Mesenchymal stem cell (in vitro differentiated cells and primary cell): ENCODE measurements around the gene SLC35A2. TPM values are rescaled to one million over a fixed set of nuclear protein-coding genes. Genes with fewer than 3 reads are reported as not detected.
A peak's percentile ranks its signal among the peaks of the same experiment; 100 is the strongest.

Source experiments
- DNase-seq: peaks from one replicate; pipeline ENCODE4 v3.0.0-alpha.2; 2013
- H2AFZ ChIP-seq: one replicate; pipeline ENCODE4 v1.6.1; 2013; ENCODE audit warnings: low read depth, mild to moderate bottlenecking, control low read depth, inconsistent platforms, low read length, moderate library complexity
- H2AK5ac ChIP-seq: 2 replicates; pipeline ENCODE4 v1.6.1; 2013; ENCODE audit warnings: low read length, moderate library complexity, mild to moderate bottlenecking, inconsistent platforms; ENCODE audit not compliant: severe bottlenecking
- H2BK120ac ChIP-seq: one replicate; pipeline ENCODE4 v1.6.1; 2013; ENCODE audit warnings: low read depth, mild to moderate bottlenecking, inconsistent platforms, low read length, moderate library complexity
- H2BK12ac ChIP-seq, 2 experiments: one replicate each; pipeline ENCODE4 v1.6.1; 2013; ENCODE audit warnings: inconsistent platforms in 2 of 2, low read length in 2 of 2, mild to moderate bottlenecking in 2 of 2, moderate library complexity in 2 of 2, control low read depth in 1 of 2
- H2BK15ac ChIP-seq: one replicate; pipeline ENCODE4 v1.6.1; 2013; ENCODE audit warnings: mild to moderate bottlenecking, low read depth, inconsistent platforms; ENCODE audit not compliant: poor library complexity, severe bottlenecking
- H2BK5ac ChIP-seq: 2 replicates; pipeline ENCODE4 v1.6.1; 2013; ENCODE audit warnings: low read depth, mild to moderate bottlenecking, low read length, control low read depth, inconsistent platforms; ENCODE audit not compliant: poor library complexity, severe bottlenecking
- H3K14ac ChIP-seq, 2 experiments: one replicate each; pipeline ENCODE4 v1.6.1; 2013; ENCODE audit warnings: inconsistent platforms in 2 of 2, low read length in 2 of 2, control low read depth in 1 of 2, mild to moderate bottlenecking in 1 of 2, moderate library complexity in 1 of 2
- H3K18ac ChIP-seq, 2 experiments: one replicate each; pipeline ENCODE4 v1.6.1; 2013; ENCODE audit warnings: inconsistent platforms in 2 of 2, low read length in 2 of 2, control low read depth in 1 of 2, low read depth in 1 of 2, mild to moderate bottlenecking in 1 of 2
- H3K23ac ChIP-seq, 2 experiments: one replicate each; pipeline ENCODE4 v1.6.1; 2013; ENCODE audit warnings: inconsistent platforms in 2 of 2, low read length in 2 of 2, mild to moderate bottlenecking in 2 of 2, moderate library complexity in 2 of 2, control low read depth in 1 of 2
- H3K27ac ChIP-seq: 2 replicates; pipeline ENCODE4 v1.5.1; 2013; ENCODE audit warnings: mild to moderate bottlenecking, moderate library complexity, low read length, control low read depth, inconsistent platforms; ENCODE audit not compliant: poor library complexity, severe bottlenecking
- H3K27me3 ChIP-seq, 2 experiments: 2 replicates each; pipeline versions ENCODE4 v1.6.1 to v1.7.0; 2013; ENCODE audit warnings: low read length in 2 of 2, mild to moderate bottlenecking in 2 of 2, moderate library complexity in 2 of 2, control low read depth in 1 of 2, inconsistent platforms in 1 of 2; ENCODE audit not compliant: control insufficient read depth in 1 of 2, insufficient read depth in 1 of 2
- H3K36me3 ChIP-seq, 2 experiments: 2 replicates each; pipeline versions ENCODE4 v1.6.1 to v1.7.0; 2013; ENCODE audit warnings: low read length in 2 of 2, control low read depth in 1 of 2, inconsistent platforms in 1 of 2, low read depth in 1 of 2, mild to moderate bottlenecking in 1 of 2; ENCODE audit not compliant: insufficient read depth in 2 of 2, control insufficient read depth in 1 of 2
- H3K4ac ChIP-seq, 2 experiments: one replicate each; pipeline ENCODE4 v1.6.1; 2013; ENCODE audit warnings: inconsistent platforms in 2 of 2, low read length in 2 of 2, mild to moderate bottlenecking in 2 of 2, moderate library complexity in 2 of 2, control low read depth in 1 of 2, low read depth in 1 of 2
- H3K4me1 ChIP-seq: 2 replicates; pipeline ENCODE4 v1.6.1; 2013; ENCODE audit warnings: low read depth, low read length, control low read depth; ENCODE audit not compliant: control insufficient read depth, insufficient read depth
- H3K4me2 ChIP-seq: 2 replicates; pipeline ENCODE4 v1.6.1; 2013; ENCODE audit warnings: low read length, mild to moderate bottlenecking, inconsistent platforms; ENCODE audit not compliant: poor library complexity, severe bottlenecking
- H3K4me3 ChIP-seq, 2 experiments: 2 replicates each; pipeline versions ENCODE4 v1.5.1 to v1.7.0; 2013; ENCODE audit warnings: low read length in 2 of 2, mild to moderate bottlenecking in 2 of 2, control low read depth in 1 of 2, low read depth in 1 of 2; ENCODE audit not compliant: insufficient read depth in 1 of 2
- H3K79me1 ChIP-seq: replicated peaks from 2 replicates; pipeline ENCODE4 v1.6.1; 2013; ENCODE audit warnings: mild to moderate bottlenecking, control low read depth, low read length, inconsistent platforms; ENCODE audit not compliant: poor library complexity, severe bottlenecking
- H3K9ac ChIP-seq: 2 replicates; pipeline ENCODE4 v1.7.0; 2013; ENCODE audit warnings: mild to moderate bottlenecking, low read length, moderate library complexity
- H3K9me3 ChIP-seq: 2 replicates; pipeline ENCODE4 v1.7.0; 2013; ENCODE audit warnings: mild to moderate bottlenecking, low read length; ENCODE audit not compliant: control insufficient read depth
- H4K8ac ChIP-seq: one replicate; pipeline ENCODE4 v1.6.1; 2013; ENCODE audit warnings: inconsistent platforms, mild to moderate bottlenecking, low read length, moderate library complexity
- H4K91ac ChIP-seq: one replicate; pipeline ENCODE4 v1.6.1; 2013; ENCODE audit warnings: mild to moderate bottlenecking, low read length, inconsistent platforms
- WGBS: methylation state at CpG from one replicate; pipeline ENCODE4 v1.1.7; 2013; ENCODE audit warnings: mixed read lengths; 5-methylcytosine and 5-hydroxymethylcytosine counted together
- polyA plus RNA-seq, 2 experiments: library from polyadenylated mRNA; stranded (reverse); fragments of 200-250 nt; gene quantifications; one replicate each; pipeline ENCODE4 v1.2.3, GENCODE V29; 2013

The SLC35A2 gene
- 38.4 TPM for polyA plus RNA-seq (2013, experiment 1 of 2)
- polyA plus RNA-seq (2013, experiment 2 of 2), result 38.1 TPM

DNA sequence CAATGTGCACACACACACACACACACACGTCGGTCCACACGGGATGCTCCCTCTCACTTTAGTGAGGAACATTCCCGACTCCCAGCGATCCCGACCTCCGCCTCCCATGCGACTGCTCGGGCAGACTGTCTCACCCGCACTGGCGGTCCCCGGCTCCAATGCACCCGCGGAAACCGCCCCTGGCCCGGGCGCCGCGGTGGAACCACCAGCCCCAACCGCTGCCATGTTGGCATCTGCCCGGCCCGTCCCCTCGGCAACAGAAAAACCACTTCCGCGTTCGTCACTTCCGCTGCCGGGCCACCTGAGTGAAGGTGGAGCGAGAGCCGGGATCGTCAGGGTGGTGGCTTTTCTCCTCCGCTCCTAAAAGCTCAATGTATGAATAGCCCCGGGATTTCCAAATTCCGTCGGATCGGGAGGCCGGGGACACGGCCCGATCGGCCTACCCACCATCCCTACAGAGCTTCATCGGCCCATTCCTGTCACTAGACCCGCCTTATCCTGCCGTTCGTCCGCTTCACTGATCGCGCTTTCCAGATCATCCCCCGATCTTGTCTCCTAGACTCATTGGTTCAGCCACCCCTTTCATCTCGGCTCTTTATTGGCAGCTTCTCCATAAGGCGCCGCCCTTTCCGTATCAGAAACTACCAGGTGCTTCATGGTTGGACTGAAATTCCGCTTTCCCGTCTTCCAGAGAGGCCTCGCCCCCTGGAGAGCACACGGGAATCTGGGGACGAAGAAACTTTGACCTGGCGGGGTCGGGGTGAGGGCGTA lies at the start of gene SLC35A2:
Gene SLC35A2 (minus strand): TSS at position 235 of the 771 bp plus-strand sequence. CDS start 10 bp downstream, at position 225.
- Histone ChIP-seq H2BK15ac (peak within 1 kb of the TSS; percentile 23), H3K27me3 (peaks cover 0 to 3% of the 10 kb centered on the region in 2 experiments), H2BK12ac (no peak within 1 kb of the TSS), H3K23ac (no peak within 1 kb of the TSS), H3K27ac (peak within 1 kb of the TSS; percentile 94), H3K9me3 (peaks cover 3% of the 10 kb centered on the region), H2AK5ac (no peak within 1 kb of the TSS), H3K4me1 (peaks cover 7% of the 10 kb centered on the region), H3K4me2 (peak within 1 kb of the TSS; percentile 74), H2BK120ac (peak within 1 kb of the TSS; percentile 5), H3K18ac (peak within 1 kb of the TSS; percentile 68 to 75), H4K8ac (peak within 1 kb of the TSS; percentile 82), H4K91ac (peak within 1 kb of the TSS; percentile 83), H3K36me3 (peaks cover 21 to 30% of the 10 kb centered on the region in 2 experiments), H3K4ac (peak within 1 kb of the TSS in 1 of 2 experiments; percentile 65), H3K9ac (peak within 1 kb of the TSS; percentile 93), H3K4me3 (peak within 1 kb of the TSS; percentile 82 to 88), H3K14ac (no peak within 1 kb of the TSS), H2BK5ac (peak within 1 kb of the TSS; percentile 94), H2AFZ (no peak within 1 kb of the TSS), H3K79me1 (peaks cover 14% of the 10 kb centered on the region)
- under 1% methylated on average over 51 of the region's 60 CpGs for WGBS
- DNase-seq, result peak; percentile 83

GRCh38 chrX:48960291-48960690 lies 48.8 kb upstream of the SLC35A2 start:
- Histone ChIP-seq H3K9ac (no peak overlapping the region), H2BK120ac (no peak overlapping the region), H2AFZ (no peak overlapping the region), H3K14ac (no peak overlapping the region), H2BK12ac (no peak overlapping the region), H4K91ac (no peak overlapping the region), H2BK15ac (no peak overlapping the region), H3K18ac (no peak overlapping the region), H3K4me1 (peaks cover 4% of the 10 kb centered on the region), H3K4me2 (no peak overlapping the region), H2BK5ac (no peak overlapping the region), H3K79me1 (no peaks in the 10 kb centered on the region), H3K27me3 (peaks cover 0 to 3% of the 10 kb centered on the region in 2 experiments), H3K27ac (no peak overlapping the region), H3K23ac (no peak overlapping the region), H3K36me3 (peaks cover 14 to 21% of the 10 kb centered on the region in 2 experiments), H2AK5ac (no peak overlapping the region), H4K8ac (no peak overlapping the region), H3K4ac (no peak overlapping the region), H3K9me3 (no peaks in the 10 kb centered on the region), H3K4me3 (no peak overlapping the region)
- 98% methylated on average over 2 of the region's 2 CpGs for WGBS
- no peak for DNase-seq

GRCh38 chrX:48958635-48959094 lies 47.2 kb upstream of the SLC35A2 start:
- peak overlapping the region; percentile 27 for H4K91ac ChIP-seq
- no peak overlapping the region for H2BK5ac ChIP-seq
- no peak overlapping the region for H2BK120ac ChIP-seq
- H3K18ac ChIP-seq, result peak overlapping the region in 1 of 2 experiments; percentile 33
- peak overlapping the region; percentile 37 for H4K8ac ChIP-seq
- H2BK15ac ChIP-seq, result no peak overlapping the region
- H3K9ac ChIP-seq, result peak overlapping the region; percentile 97
- H3K4me2 ChIP-seq, result peak overlapping the region; percentile 66
- no peak overlapping the region for H3K14ac ChIP-seq
- DNase-seq, result peak; percentile 79
- no peaks in the 10 kb centered on the region for H3K79me1 ChIP-seq
- WGBS, result 0% methylated on average over 20 of the region's 21 CpGs
- peaks cover 17 to 27% of the 10 kb centered on the region in 2 experiments for H3K36me3 ChIP-seq
- H2BK12ac ChIP-seq, result no peak overlapping the region
- H3K9me3 ChIP-seq, result no peaks in the 10 kb centered on the region
- peak overlapping the region in 1 of 2 experiments; percentile 85 for H3K4me3 ChIP-seq
- H3K4ac ChIP-seq, result peak overlapping the region; percentile 61 to 64
- H3K4me1 ChIP-seq, result peaks cover 6% of the 10 kb centered on the region
- no peak overlapping the region for H3K23ac ChIP-seq
- H2AFZ ChIP-seq, result no peak overlapping the region
- H3K27me3 ChIP-seq, result peaks cover 0 to 3% of the 10 kb centered on the region in 2 experiments
- H2AK5ac ChIP-seq, result no peak overlapping the region
- peak overlapping the region; percentile 95 for H3K27ac ChIP-seq
